BLaER1 treated with 17β-estradiol and CSF1 and Interleukin-3, amounts not matched to agents 10 nM and 100 nM (cell line): ENCODE measurements around the gene BIN2.

ENCODE experiments used
- H3K27ac ChIP-seq, 11 experiments: shearing (Covaris generic); formaldehyde crosslinking; 2 replicates each; pipeline ENCODE4 v1.8.1; 2022
- H3K27me3 ChIP-seq, 11 experiments: shearing (Covaris generic); formaldehyde crosslinking; 2 replicates each; pipeline ENCODE4 v1.8.1; 2022
- H3K36me3 ChIP-seq, 11 experiments: shearing (Covaris generic); formaldehyde crosslinking; 2 replicates each; pipeline ENCODE4 v1.8.1; 2022
- H3K4me1 ChIP-seq, 10 experiments: shearing (Covaris generic); formaldehyde crosslinking; 2 replicates each; pipeline ENCODE4 v1.8.1; 2022
- H3K4me2 ChIP-seq, 11 experiments: shearing (Covaris generic); formaldehyde crosslinking; 2 replicates each; pipeline ENCODE4 v1.8.1; 2022
- H3K4me3 ChIP-seq, 10 experiments: shearing (Covaris generic); formaldehyde crosslinking; 2 replicates each; pipeline ENCODE4 v1.8.1; 2022
- H3K9ac ChIP-seq, 11 experiments: shearing (Covaris generic); formaldehyde crosslinking; 2 replicates each; pipeline ENCODE4 v1.8.1; 2022
- H3K9me3 ChIP-seq, 11 experiments: shearing (Covaris generic); formaldehyde crosslinking; replicated peaks in 1 of 11; 2 replicates each; pipeline ENCODE4 v1.8.1; 2022
- H4K20me1 ChIP-seq, 11 experiments: shearing (Covaris generic); formaldehyde crosslinking; 2 replicates each; pipeline ENCODE4 v1.8.1; 2022
- Cebpa-rat ChIP-seq, 11 experiments: shearing (Covaris generic); IDR thresholded peaks; 2 replicates each; pipeline ENCODE4 v1.8.1; 2022

The BIN2 gene

GRCh38 chr12:51254536-51254935, 69.4 kb downstream of the BIN2 start:
- Histone ChIP-seq H3K9me3 (no peaks in the 10 kb centered on the region), H3K36me3 (peaks cover 0 to 32% (median 4%) of the 10 kb centered on the region in 11 experiments; a peak in 4 of 22 replicates), H3K4me1 (peaks cover 6 to 26% (median 19%) of the 10 kb centered on the region in 10 experiments; a peak in 17 of 20 replicates), H3K27me3 (no peaks in the 10 kb centered on the region), H4K20me1 (0 out of 22 replicates have a peak, but pooled peaks cover 0 to 5% (median 0%) of the 10 kb centered on the region in 11 experiments), H3K27ac (no peak overlapping the region), H3K4me2 (peak overlapping the region in 9 of 11 experiments; percentile 6 to 84 (median 37); a peak in 11 of 22 replicates), H3K9ac (no peak overlapping the region), H3K4me3 (no peak overlapping the region)
- TF ChIP-seq Cebpa-rat (IDR thresholded peaks at IDR 0.05): no peak

- H3K27me3 ChIP-seq: no peaks in the 10 kb centered on the region
- no peak overlapping the region for H3K27ac ChIP-seq
- no peak for TF ChIP-seq Cebpa-rat (IDR thresholded peaks at IDR 0.05)
Observed at GRCh38 chr12:51253276-51253675, 70.7 kb downstream of the BIN2 start.

GRCh38 chr12:51247523-51248206, 76.3 kb downstream of the BIN2 start:
- Histone ChIP-seq H3K27ac (peak overlapping the region in 4 of 11 experiments; percentile 2 to 74 (median 8); a peak in 5 of 22 replicates), H3K9ac (peak overlapping the region in 3 of 11 experiments; percentile 9 to 11 (median 9); a peak in 1 of 22 replicates), H3K27me3 (no peaks in the 10 kb centered on the region), H4K20me1 (peaks cover 0 to 28% (median 11%) of the 10 kb centered on the region in 11 experiments; a peak in 8 of 22 replicates), H3K4me2 (peak overlapping the region; percentile 76 to 96 (median 90)), H3K36me3 (peaks cover 18 to 54% (median 30%) of the 10 kb centered on the region in 11 experiments), H3K4me3 (no peak overlapping the region; a peak in 1 of 20 replicates), H3K4me1 (peaks cover 31 to 72% (median 55%) of the 10 kb centered on the region in 10 experiments), H3K9me3 (no peaks in the 10 kb centered on the region)
- TF ChIP-seq Cebpa-rat (IDR thresholded peaks at IDR 0.05): no peak

More at GRCh38 chr12:51253276-51253675, 70.7 kb downstream of the BIN2 start:
- H3K9me3 ChIP-seq: no peaks in the 10 kb centered on the region
- H3K9ac ChIP-seq: no peak overlapping the region
- H4K20me1 ChIP-seq: 0 out of 22 replicates have a peak, but pooled peaks cover 0 to 5% (median 0%) of the 10 kb centered on the region in 11 experiments
- H3K4me1 ChIP-seq: peaks cover 7 to 39% (median 24%) of the 10 kb centered on the region in 10 experiments
- H3K4me2 ChIP-seq: peak overlapping the region in 6 of 11 experiments; percentile 16 to 84 (median 62); a peak in 11 of 22 replicates
- no peak overlapping the region for H3K4me3 ChIP-seq
- H3K36me3 ChIP-seq: peaks cover 0 to 34% (median 4%) of the 10 kb centered on the region in 11 experiments; a peak in 5 of 22 replicates

- H3K27me3 ChIP-seq: no peaks in the 10 kb centered on the region
- H3K9me3 ChIP-seq: no peaks in the 10 kb centered on the region
- peak overlapping the region in 9 of 11 experiments; percentile 32 to 52 (median 44); a peak in 13 of 22 replicates for H3K9ac ChIP-seq
- peak overlapping the region; percentile 30 to 77 (median 67); a peak in 20 of 22 replicates for H3K27ac ChIP-seq
- H3K4me1 ChIP-seq: peaks cover 31 to 84% (median 67%) of the 10 kb centered on the region in 10 experiments
- H3K36me3 ChIP-seq: peaks cover 31 to 66% (median 43%) of the 10 kb centered on the region in 11 experiments
- TF ChIP-seq Cebpa-rat (IDR thresholded peaks at IDR 0.05): no peak
- H3K4me3 ChIP-seq: peak overlapping the region; percentile 9 to 41 (median 28); a peak in 15 of 20 replicates
- H3K4me2 ChIP-seq: peak overlapping the region; percentile 76 to 96 (median 90)
- peaks cover 0 to 41% (median 13%) of the 10 kb centered on the region in 11 experiments; a peak in 12 of 22 replicates for H4K20me1 ChIP-seq
Observed at GRCh38 chr12:51246254-51246853, 77.6 kb downstream of the BIN2 start.

- no peak for TF ChIP-seq Cebpa-rat (IDR thresholded peaks at IDR 0.05)
- Histone ChIP-seq H3K4me1 (peaks cover 32 to 91% (median 73%) of the 10 kb centered on the region in 10 experiments), H3K9me3 (no peaks in the 10 kb centered on the region), H3K4me2 (peak overlapping the region; percentile 76 to 96 (median 90)), H3K9ac (peak overlapping the region in 7 of 11 experiments; percentile 32 to 52 (median 39); a peak in 10 of 22 replicates), H3K36me3 (peaks cover 38 to 66% (median 50%) of the 10 kb centered on the region in 11 experiments), H4K20me1 (peaks cover 4 to 48% (median 20%) of the 10 kb centered on the region in 11 experiments; a peak in 15 of 22 replicates), H3K4me3 (peak overlapping the region in 8 of 10 experiments; percentile 9 to 41 (median 28); a peak in 11 of 20 replicates), H3K27me3 (no peaks in the 10 kb centered on the region), H3K27ac (peak overlapping the region; percentile 28 to 77 (median 67); a peak in 19 of 22 replicates)
Observed at GRCh38 chr12:51245476-51246253, 78.3 kb downstream of the BIN2 start.

- TF ChIP-seq Cebpa-rat (IDR thresholded peaks at IDR 0.05): no peak
- Histone ChIP-seq H3K36me3 (peaks cover 49 to 68% (median 59%) of the 10 kb centered on the region in 11 experiments), H3K27me3 (no peaks in the 10 kb centered on the region)
Observed at GRCh38 chr12:51244269-51244668, 79.7 kb downstream of the BIN2 start.

GRCh38 chr12:51242876-51243275, 81.1 kb downstream of the BIN2 start:
- peak overlapping the region in 7 of 11 experiments; percentile 1 to 96 (median 91); a peak in 12 of 22 replicates for H3K4me2 ChIP-seq
- peaks cover 41 to 89% (median 79%) of the 10 kb centered on the region in 10 experiments for H3K4me1 ChIP-seq
- TF ChIP-seq Cebpa-rat (IDR thresholded peaks at IDR 0.05): no peak
- peaks cover 49 to 64% (median 59%) of the 10 kb centered on the region in 11 experiments for H3K36me3 ChIP-seq
- H3K4me3 ChIP-seq: no peak overlapping the region; a peak in 1 of 20 replicates
- H3K9ac ChIP-seq: no peak overlapping the region
- H3K27me3 ChIP-seq: no peaks in the 10 kb centered on the region
- peaks cover 10 to 60% (median 34%) of the 10 kb centered on the region in 11 experiments; a peak in 17 of 22 replicates for H4K20me1 ChIP-seq
- peak overlapping the region in 4 of 11 experiments; percentile 31 to 36 (median 33); a peak in 6 of 22 replicates for H3K27ac ChIP-seq
- H3K9me3 ChIP-seq: no peaks in the 10 kb centered on the region

More at GRCh38 chr12:51244269-51244668, 79.7 kb downstream of the BIN2 start:
- peaks cover 41 to 97% (median 83%) of the 10 kb centered on the region in 10 experiments for H3K4me1 ChIP-seq
- peak overlapping the region in 1 of 11 experiments; percentile 20; a peak in 1 of 22 replicates for H3K27ac ChIP-seq
- H4K20me1 ChIP-seq: peaks cover 10 to 60% (median 34%) of the 10 kb centered on the region in 11 experiments; a peak in 17 of 22 replicates
- peak overlapping the region in 5 of 11 experiments; percentile 16 to 96 (median 91); a peak in 8 of 22 replicates for H3K4me2 ChIP-seq
- H3K9ac ChIP-seq: no peak overlapping the region
- no peak overlapping the region for H3K4me3 ChIP-seq
- H3K9me3 ChIP-seq: no peaks in the 10 kb centered on the region
